HepG2 (cell line): Measurements from ENCODE around the gene SGSH. TPM values are rescaled to one million over a fixed set of nuclear protein-coding genes. Genes with fewer than 3 reads are reported as not detected.

Experiments
- ATAC-seq: fragments of 200-7000 bp; cut with Tn5 transposase; 3 replicates; pipeline ENCODE4 v1.9.1; 2020; ENCODE audit warnings: mild to moderate bottlenecking, moderate library complexity
- Bru-seq: library from RNA; stranded (reverse); fragments of 400-500 nt; gene quantifications from one replicate; lab custom pipeline; 2021; lab: Mats Ljungman, UMichigan
- BruChase-seq, 2 experiments: library from RNA; stranded (reverse); fragments of 400-500 nt; gene quantifications; one replicate each; lab custom pipeline; 2021; lab: Mats Ljungman, UMichigan
- BruUV-seq: library from RNA; stranded (reverse); fragments of 400-500 nt; replicated peaks from 2 replicates; lab custom pipeline; 2021; lab: Mats Ljungman, UMichigan
- CTCF ChIA-PET: fragments of 300-600 bp; formaldehyde crosslinking; extraction: SDS; loops from one replicate; lab custom pipeline; 2021; ENCODE audit warnings: low total read pairs, inconsistent platforms, low intra/inter-chr PET ratio; lab: Yijun Ruan, JAX
- POLR2A ChIA-PET: fragments of 350-600 bp; sonication (Branson Sonifier 250); formaldehyde crosslinking; loops from one replicate; lab custom pipeline; 2020; ENCODE audit warnings: antibody characterized with exemption, inconsistent platforms; lab: Yijun Ruan, JAX
- DNase-seq: peaks from one replicate; pipeline ENCODE4 v3.0.0-alpha.2; 2015; ENCODE audit warnings: low spot score
- FAIRE-seq: peaks from 3 replicates; lab custom pipeline; 2011; peaks lifted over from hg19 to GRCh38; lab: Jason Lieb, UNC
- H2AFZ ChIP-seq: one replicate; pipeline ENCODE4 v1.6.1; 2011; ENCODE audit warnings: low read length, inconsistent platforms
- H3K27ac ChIP-seq: fragments of 300-600 bp; 3 replicates; pipeline ENCODE4 v1.8.0; 2011; ENCODE audit warnings: mixed run types, mild to moderate bottlenecking, mixed read lengths, low read length, inconsistent platforms; ENCODE audit not compliant: insufficient read depth; ENCODE audit errors: extremely low read length
- H3K27me3 ChIP-seq, 2 experiments: fragments of 200-600 bp in 1 of 2; 2 replicates in 1 of 2; 3 replicates in 1 of 2; pipeline versions ENCODE4 v1.6.0 to v1.8.0; 2011; ENCODE audit warnings: low read length in 2 of 2, mild to moderate bottlenecking in 2 of 2, moderate library complexity in 2 of 2, inconsistent platforms in 1 of 2; ENCODE audit not compliant: insufficient read depth in 2 of 2, control insufficient read depth in 1 of 2
- H3K36me3 ChIP-seq, 2 experiments: fragments of 200-600 bp in 1 of 2; replicated peaks in 1 of 2; 2 replicates in 1 of 2; 3 replicates in 1 of 2; pipeline versions ENCODE4 v1.5.1 to v1.8.0; 2011; ENCODE audit warnings: low read length in 2 of 2, inconsistent platforms in 1 of 2; ENCODE audit not compliant: insufficient read depth in 2 of 2, control insufficient read depth in 1 of 2
- H3K4me1 ChIP-seq: 2 replicates; pipeline ENCODE4 v1.5.1; 2012; ENCODE audit warnings: low read length, inconsistent platforms; ENCODE audit not compliant: insufficient read depth
- H3K4me2 ChIP-seq: 2 replicates; pipeline ENCODE4 v1.6.0; 2011; ENCODE audit warnings: low read depth, low read length, inconsistent platforms
- H3K4me3 ChIP-seq, 3 experiments: fragments of 200-600 bp in 1 of 3; sonication (generic), shearing (Covaris generic) in 1 of 3; replicated peaks in 1 of 3; 2 replicates each; pipeline ENCODE4 v1.5.1; 2011 to 2016; ENCODE audit warnings: low read length in 3 of 3, inconsistent platforms in 2 of 3, low read depth in 2 of 3, mild to moderate bottlenecking in 2 of 3, control low read depth in 1 of 3, mixed read lengths in 1 of 3; ENCODE audit not compliant: insufficient read depth in 1 of 3
- H3K79me2 ChIP-seq: one replicate; pipeline ENCODE4 v1.6.1; 2011; ENCODE audit warnings: low read length, inconsistent platforms; ENCODE audit not compliant: insufficient read depth
- H3K9ac ChIP-seq: 2 replicates; pipeline ENCODE4 v1.6.0; 2011; ENCODE audit warnings: mild to moderate bottlenecking, low read depth, low read length, inconsistent platforms; ENCODE audit not compliant: insufficient read depth
- H3K9me3 ChIP-seq: 2 replicates; pipeline ENCODE4 v1.5.1; 2012; ENCODE audit warnings: mild to moderate bottlenecking, low read length
- H4K20me1 ChIP-seq: 2 replicates; pipeline ENCODE4 v1.6.0; 2011; ENCODE audit warnings: inconsistent platforms, mild to moderate bottlenecking, low read length, moderate library complexity; ENCODE audit not compliant: insufficient read depth
- DNMT1 ChIP-seq: sonication (generic); formaldehyde crosslinking; IDR thresholded peaks from 2 replicates; pipeline ENCODE4 v1.5.1; 2020; ENCODE audit warnings: mild to moderate bottlenecking, missing genetic modification reagents
- DRAP1 ChIP-seq: IDR thresholded peaks from 2 replicates; pipeline ENCODE4 v1.6.1; 2016; ENCODE audit warnings: missing genetic modification reagents, missing compliant biosample characterization
- GATAD2A ChIP-seq: IDR thresholded peaks from 2 replicates; pipeline ENCODE4 v1.6.1; 2016
- HMG20B ChIP-seq: conservative IDR thresholded peaks from 2 replicates; pipeline ENCODE4 v1.6.1; 2016; ENCODE audit warnings: missing genetic modification reagents, missing compliant biosample characterization
- NONO ChIP-seq, 2 experiments: fragments of 450-650 bp in 1 of 2; sonication (generic) in 1 of 2; formaldehyde crosslinking in 1 of 2; IDR thresholded peaks in 1 of 2; conservative IDR thresholded peaks in 1 of 2; 2 replicates each; pipeline versions ENCODE4 v1.6.1 to v1.8.0; 2017 to 2022; ENCODE audit warnings: mild to moderate bottlenecking in 1 of 2, missing genetic modification reagents in 1 of 2, moderate library complexity in 1 of 2
- RBM22 ChIP-seq: fragments of 200-400 bp; formaldehyde crosslinking; optimal IDR thresholded peaks from 2 replicates; pipeline ENCODE3; 2017; ENCODE audit warnings: mild to moderate bottlenecking, low read length, moderate library complexity
- TEAD3 ChIP-seq: optimal IDR thresholded peaks from 2 replicates; pipeline ENCODE3; 2016; ENCODE audit warnings: borderline replicate concordance
- ZNF205 ChIP-seq: IDR thresholded peaks from 2 replicates; pipeline ENCODE4 v1.6.1; 2018; ENCODE audit warnings: missing biosample characterization, missing genetic modification reagents
- ZNF607 ChIP-seq: sonication (generic); formaldehyde crosslinking; IDR thresholded peaks from 2 replicates; pipeline ENCODE4 v1.5.1; 2020; ENCODE audit warnings: missing genetic modification reagents, mild to moderate bottlenecking, borderline replicate concordance
- ZNF749 ChIP-seq: sonication (generic); formaldehyde crosslinking; IDR thresholded peaks from 2 replicates; pipeline ENCODE4 v1.8.0; 2022; ENCODE audit warnings: mild to moderate bottlenecking, missing genetic modification reagents, moderate library complexity, borderline replicate concordance
- ZNF761 ChIP-seq: sonication (generic); formaldehyde crosslinking; conservative IDR thresholded peaks from 2 replicates; pipeline ENCODE4 v1.4.0; 2020; ENCODE audit warnings: mild to moderate bottlenecking, missing genetic modification reagents
- WGBS: methylation state at CpG from one replicate; pipeline ENCODE4 v1.1.6; 2017; ENCODE audit warnings: low lambda C conversion rate; 5-methylcytosine and 5-hydroxymethylcytosine counted together
- in situ Hi-C: cut with HindIII; loops from 2 replicates; pipeline ENCODE4 v1.10.0; 2017; ENCODE audit warnings: low pct_unique_long_range_greater_than_20kb; ENCODE audit not compliant: extremely low pct_ligation_motif_present
- intact Hi-C: fragments of 100-400 bp; cut with micrococcal nuclease; formaldehyde crosslinking; loops from one replicate; pipeline ENCODE4 v1.10.0; 2022; ENCODE audit not compliant: unreplicated experiment
- long read RNA-seq, 2 experiments: library from RNA in 1 of 2; library from polyadenylated mRNA in 1 of 2; stranded (forward) in 1 of 2; unstranded in 1 of 2; transcript quantifications; one replicate each; pipeline ENCODE4 v2.0.0, GENCODE V29; 2019 to 2022
- polyA minus RNA-seq, 3 experiments: library from RNA; depleted of rRNA, polyadenylated mRNA; stranded (reverse); fragments of >200 nt; gene quantifications; 2 replicates each; pipeline ENCODE4 v1.2.3, GENCODE V29; 2011; ENCODE audit warnings: low replicate concordance in 1 of 3
- polyA plus RNA-seq, 8 experiments: library from polyadenylated mRNA; depleted of rRNA in 3 of 8; stranded (reverse) in 7 of 8; unstranded in 1 of 8; fragments of >200 nt; fragmentation: Illumina TruSeq in 4 of 8; extraction: Trizol in 4 of 8; gene quantifications; 2 replicates each; pipeline versions ENCODE4 v1.2.1 to v1.2.3, GENCODE V29; 2011 to 2016; ENCODE audit warnings: low read depth in 4 of 8, missing spikeins in 1 of 8, mixed read lengths in 1 of 8; ENCODE audit not compliant: insufficient read depth in 1 of 8
- total RNA-seq, 5 experiments: library from RNA; depleted of rRNA; stranded (reverse); fragments of >200 nt; fragmentation: Illumina TruSeq; extraction: Trizol; gene quantifications; 2 replicates each; pipeline ENCODE4 v1.2.3, GENCODE V29; 2016; ENCODE audit warnings: low read depth in 1 of 5
- TF ChIP-seq, protein P1 (sequence below): sonication (generic); formaldehyde crosslinking; IDR thresholded peaks from 2 replicates; pipeline ENCODE4 v1.9.0; 2022; ENCODE audit warnings: low read depth, missing genetic modification reagents
- TF ChIP-seq, protein P2 (sequence below): sonication (generic); formaldehyde crosslinking; conservative IDR thresholded peaks from 2 replicates; pipeline ENCODE4 v1.8.1; 2023; ENCODE audit warnings: missing genetic modification reagents

Gene SGSH
- total RNA-seq (2016; rRNA removed; fragmentation: Illumina TruSeq; extraction: Trizol), result 5.5 and 12.2 TPM in 2 replicates
- 4.0 and 6.2 TPM in 2 replicates for total RNA-seq (2016; cell fraction: cytosol; rRNA removed; fragmentation: Illumina TruSeq; extraction: Trizol; ENCODE audit: low read depth)
- total RNA-seq (2016; cell fraction: insoluble cytoplasmic fraction; rRNA removed; fragmentation: Illumina TruSeq; extraction: Trizol), result 4.5 and 13.3 TPM in 2 replicates
- total RNA-seq (2016; cell fraction: membrane; rRNA removed; fragmentation: Illumina TruSeq; extraction: Trizol), result 6.1 and 6.4 TPM in 2 replicates
- total RNA-seq (2016; cell fraction: nucleus; rRNA removed; fragmentation: Illumina TruSeq; extraction: Trizol), result 18.5 and 23.9 TPM in 2 replicates
- polyA plus RNA-seq (2011; rRNA removed), result 17.6 and 23.9 TPM in 2 replicates
- polyA plus RNA-seq (2011; cell fraction: cytosol; rRNA removed), result 13.7 and 17.1 TPM in 2 replicates
- polyA plus RNA-seq (2011; cell fraction: nucleus; rRNA removed), result 145 and 163 TPM in 2 replicates
- 21.6 and 30.9 TPM in 2 replicates for polyA plus RNA-seq (2012)
- polyA plus RNA-seq (2016; cell fraction: cytosol; fragmentation: Illumina TruSeq; extraction: Trizol; ENCODE audit: low read depth), result 3.7 and 4.2 TPM in 2 replicates
- 7.1 and 11.5 TPM in 2 replicates for polyA plus RNA-seq (2016; cell fraction: insoluble cytoplasmic fraction; fragmentation: Illumina TruSeq; extraction: Trizol; ENCODE audit: low read depth)
- polyA plus RNA-seq (2016; cell fraction: membrane; fragmentation: Illumina TruSeq; extraction: Trizol; ENCODE audit: low read depth), result 7.0 and 7.3 TPM in 2 replicates
- 81.4 and 86.8 TPM in 2 replicates for polyA plus RNA-seq (2016; cell fraction: nucleus; fragmentation: Illumina TruSeq; extraction: Trizol; ENCODE audit: insufficient read depth, low read depth)
- polyA minus RNA-seq (2011; rRNA and poly(A)+ RNA removed; ENCODE audit: low replicate concordance), result 15.4 and 23.1 TPM in 2 replicates
- polyA minus RNA-seq (2011; cell fraction: cytosol; rRNA and poly(A)+ RNA removed), result 15.4 and 18.7 TPM in 2 replicates
- polyA minus RNA-seq (2011; cell fraction: nucleus; rRNA and poly(A)+ RNA removed), result 34.1 and 36.2 TPM in 2 replicates
- percentile 66 among the genes with signal in this experiment for Bru-seq, nascent RNA
- percentile 79 among the genes with signal in this experiment for BruChase-seq, experiment 1, labeled RNA remaining after a 6-hour chase
- BruChase-seq, experiment 2, labeled RNA remaining after a 2-hour chase, result percentile 75 among the genes with signal in this experiment
- long read RNA-seq, experiment 1, transcript SGSH-201 (8 exons, 2,784 nt), result major isoform, 23 of 36 reads
- long read RNA-seq, experiment 1, partial matches to known transcripts, result 1 of 36 reads
- long read RNA-seq, experiment 1, other reads (novel, unspliced or antisense), result 12 of 36 reads
- long read RNA-seq, experiment 2, transcript SGSH-201 (8 exons, 2,784 nt), result major isoform, 49 of 86 reads
- long read RNA-seq, experiment 2, partial matches to known transcripts, result 7 of 86 reads
- long read RNA-seq, experiment 2, other reads (novel, unspliced or antisense), result 29 of 86 reads

DNA sequence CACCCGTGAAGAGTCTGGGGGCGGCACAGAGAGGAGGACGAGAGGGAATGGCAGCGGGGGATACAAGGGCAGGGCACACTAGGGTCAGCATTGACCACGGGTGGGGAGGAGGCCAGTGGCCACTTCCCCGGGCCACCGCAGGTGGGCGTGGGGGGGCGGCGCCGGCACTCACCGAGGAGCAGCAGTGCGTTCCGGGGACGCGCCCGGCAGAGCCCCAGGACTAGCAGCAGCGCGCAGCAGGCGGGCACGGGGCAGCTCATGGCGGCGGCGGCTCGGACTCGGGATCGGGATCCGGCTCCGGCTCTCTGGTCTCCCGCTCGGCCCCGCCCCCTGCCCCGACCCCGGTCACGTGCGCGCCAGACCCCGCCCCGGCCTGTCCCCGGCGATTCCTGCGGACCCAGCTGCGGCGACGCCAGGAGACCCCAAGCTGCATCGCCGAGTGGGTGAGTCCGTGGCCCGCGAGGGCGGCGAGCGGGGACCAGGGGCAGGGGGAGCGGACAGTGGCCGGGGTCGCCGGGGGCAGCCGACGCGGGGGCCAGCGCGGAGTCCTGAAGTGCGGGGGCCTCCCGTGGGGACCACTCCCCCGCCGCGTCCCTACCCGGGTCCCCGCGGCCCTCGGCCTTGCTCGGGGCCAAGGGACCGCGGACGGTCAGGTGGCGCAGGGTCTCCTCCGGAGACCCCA, at the start of gene SGSH, which contains the start of gene SLC26A11:
SGSH (minus strand) TSS at position 280 of the 682 bp plus-strand sequence; CDS start at position 260, 20 bp downstream.
SLC26A11 (plus strand) TSS at position 374 of the 682 bp plus-strand sequence. CDS start 1,134 bp downstream, outside the sequence.
- peak within 1 kb of the TSS; percentile 66 for H2AFZ ChIP-seq
- ATAC-seq (peak; percentile 90), DNase-seq (peak; percentile 59)
- 0 out of 2 replicates have a peak, but pooled peaks have one; percentile 21 for TF ChIP-seq ZNF607 (CRISPR knock-in tag)
- TF ChIP-seq ZNF761 (CRISPR knock-in tag), result peak; percentile 51
- peak; percentile 45 for TF ChIP-seq TEAD3 (CRISPR knock-in tag)
- peak; percentile 66; the same call in 1 of the 2 replicates for TF ChIP-seq ZNF205 (CRISPR knock-in tag)
- TF ChIP-seq RBM22, result no peak
- 0 out of 2 replicates have a peak, but pooled peaks have one; percentile 14 for TF ChIP-seq HMG20B (CRISPR knock-in tag)
- TF ChIP-seq ZNF749, result peak; percentile 89
- TF ChIP-seq GATAD2A (CRISPR knock-in tag), result peak; percentile 45; the same call in 1 of the 2 replicates
- no peak; the same call in 1 of the 2 replicates for TF ChIP-seq DRAP1
- TF ChIP-seq DNMT1 (CRISPR knock-in tag), result 0 out of 2 replicates have a peak, but pooled peaks have one; percentile 56
- TF ChIP-seq, protein P1, sequence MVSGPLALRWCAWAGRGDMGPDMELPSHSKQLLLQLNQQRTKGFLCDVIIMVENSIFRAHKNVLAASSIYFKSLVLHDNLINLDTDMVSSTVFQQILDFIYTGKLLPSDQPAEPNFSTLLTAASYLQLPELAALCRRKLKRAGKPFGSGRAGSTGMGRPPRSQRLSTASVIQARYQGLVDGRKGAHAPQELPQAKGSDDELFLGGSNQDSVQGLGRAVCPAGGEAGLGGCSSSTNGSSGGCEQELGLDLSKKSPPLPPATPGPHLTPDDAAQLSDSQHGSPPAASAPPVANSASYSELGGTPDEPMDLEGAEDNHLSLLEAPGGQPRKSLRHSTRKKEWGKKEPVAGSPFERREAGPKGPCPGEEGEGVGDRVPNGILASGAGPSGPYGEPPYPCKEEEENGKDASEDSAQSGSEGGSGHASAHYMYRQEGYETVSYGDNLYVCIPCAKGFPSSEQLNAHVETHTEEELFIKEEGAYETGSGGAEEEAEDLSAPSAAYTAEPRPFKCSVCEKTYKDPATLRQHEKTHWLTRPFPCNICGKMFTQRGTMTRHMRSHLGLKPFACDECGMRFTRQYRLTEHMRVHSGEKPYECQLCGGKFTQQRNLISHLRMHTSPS (CRISPR knock-in tag), result no peak
- TF ChIP-seq NONO (IDR thresholded peaks at IDR 0.05), result no peak
- TF ChIP-seq NONO (CRISPR knock-in tag; conservative IDR thresholded peaks at IDR 0.05), result peak; percentile 60; the same call in 1 of the 2 replicates
- TF ChIP-seq, protein P2, sequence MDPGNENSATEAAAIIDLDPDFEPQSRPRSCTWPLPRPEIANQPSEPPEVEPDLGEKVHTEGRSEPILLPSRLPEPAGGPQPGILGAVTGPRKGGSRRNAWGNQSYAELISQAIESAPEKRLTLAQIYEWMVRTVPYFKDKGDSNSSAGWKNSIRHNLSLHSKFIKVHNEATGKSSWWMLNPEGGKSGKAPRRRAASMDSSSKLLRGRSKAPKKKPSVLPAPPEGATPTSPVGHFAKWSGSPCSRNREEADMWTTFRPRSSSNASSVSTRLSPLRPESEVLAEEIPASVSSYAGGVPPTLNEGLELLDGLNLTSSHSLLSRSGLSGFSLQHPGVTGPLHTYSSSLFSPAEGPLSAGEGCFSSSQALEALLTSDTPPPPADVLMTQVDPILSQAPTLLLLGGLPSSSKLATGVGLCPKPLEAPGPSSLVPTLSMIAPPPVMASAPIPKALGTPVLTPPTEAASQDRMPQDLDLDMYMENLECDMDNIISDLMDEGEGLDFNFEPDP, result no peak

More for the DNA sequence above, at the start of gene SGSH, which contains the start of gene SLC26A11:
- no peaks in the 10 kb centered on the region for H4K20me1 ChIP-seq
- ChIA-PET POLR2A (interaction anchor here (0.7 to 3.3 kb wide), 15 partner anchors 8 to 228 kb away, joined by 3 to 31 read pairs (median 3); partner anchors contain the start of gene EIF4A3), CTCF (no interaction called here)
- H3K4me3 ChIP-seq, result peak within 1 kb of the TSS; percentile 90 to 100 (median 93)
- H3K4me1 ChIP-seq, result peaks cover 26% of the 10 kb centered on the region
- in situ Hi-C loops, result no loop called here
- H3K9ac ChIP-seq, result peak within 1 kb of the TSS; percentile 93
- H3K27me3 ChIP-seq, result no peaks in the 10 kb centered on the region
- H3K9me3 ChIP-seq, result no peaks in the 10 kb centered on the region
- peaks cover 3 to 6% of the 10 kb centered on the region in 2 experiments; a peak in 3 of 5 replicates for H3K36me3 ChIP-seq
- intact Hi-C loops, result loop anchor here (2.0 kb wide), 1 partner anchor 43 kb away; no protein-coding TSS in a partner anchor
- no TSS peak for BruUV-seq
- peaks cover 9% of the 10 kb centered on the region for H3K79me2 ChIP-seq
- H3K27ac ChIP-seq, result peak within 1 kb of the TSS; percentile 80
- no peak for FAIRE-seq
- peak within 1 kb of the TSS; percentile 99 for H3K4me2 ChIP-seq
- 3% methylated on average over 15 of the region's 77 CpGs for WGBS
